K562 (cell line): Measurements from ENCODE around the gene TXNRD1. TPM values are rescaled to one million over a fixed set of nuclear protein-coding genes. Genes with fewer than 3 reads are reported as not detected.
A peak's percentile ranks its signal among the peaks of the same experiment; 100 is the strongest.

ENCODE experiments used
- ARID1B ChIP-seq: fragments of 450-650 bp; IDR thresholded peaks from 2 replicates; pipeline ENCODE4 v1.6.1; 2016; ENCODE audit warnings: antibody characterized with exemption, mild to moderate bottlenecking, inconsistent platforms
- CSDE1 ChIP-seq, 2 experiments: fragments of 450-650 bp; IDR thresholded peaks; 2 replicates each; pipeline ENCODE4 v1.6.1; 2016; ENCODE audit warnings: mild to moderate bottlenecking in 1 of 2
- EP400 ChIP-seq: fragments of 450-650 bp; IDR thresholded peaks from 2 replicates; pipeline ENCODE4 v1.6.1; 2017; ENCODE audit warnings: antibody characterized with exemption, mild to moderate bottlenecking, moderate library complexity
- GTF2E2 ChIP-seq: fragments of 200-800 bp; sonication (Bioruptor generic); IDR thresholded peaks from 2 replicates; pipeline ENCODE4 v1.6.1; 2016; ENCODE audit warnings: missing genetic modification characterization, missing compliant biosample characterization
- MYC ChIP-seq, 2 experiments: fragments of 250-450 bp in 1 of 2; sonication (Bioruptor Pico) in 1 of 2; IDR thresholded peaks; 2 replicates each; pipeline versions ENCODE4 v1.5.1 to v1.6.1; 2012 to 2021; ENCODE audit warnings: low read depth in 2 of 2, borderline replicate concordance in 1 of 2, improper control_type of control experiment in 1 of 2, low read length in 1 of 2, mild to moderate bottlenecking in 1 of 2, moderate library complexity in 1 of 2
- RCOR1 ChIP-seq, 2 experiments: IDR thresholded peaks; 2 replicates each; pipeline ENCODE4 v1.6.1; 2012; ENCODE audit warnings: low read depth in 2 of 2, low read length in 2 of 2, borderline replicate concordance in 1 of 2, improper control_type of control experiment in 1 of 2
- SRSF7 ChIP-seq: fragments of 200-400 bp; formaldehyde crosslinking; optimal IDR thresholded peaks from 2 replicates; pipeline ENCODE3; 2017; ENCODE audit warnings: mild to moderate bottlenecking, low read depth, low read length
- YY1 ChIP-seq, 3 experiments: IDR thresholded peaks; 2 replicates each; pipeline ENCODE4 v1.6.1; 2011; ENCODE audit warnings: low read length in 2 of 3, mild to moderate bottlenecking in 2 of 3, moderate library complexity in 2 of 3, borderline replicate concordance in 1 of 3, control low read depth in 1 of 3, low read depth in 1 of 3; ENCODE audit not compliant: insufficient read depth in 3 of 3, insufficient replicate concordance in 2 of 3, control insufficient read depth in 1 of 3, insufficient read length in 1 of 3; ENCODE audit errors: extremely low read depth in 1 of 3
- ZNF384 ChIP-seq: IDR thresholded peaks from 2 replicates; pipeline ENCODE4 v1.6.1; 2012; ENCODE audit warnings: low read depth, low read length, improper control_type of control experiment
- ZNF584 ChIP-seq: fragments of 200-800 bp; sonication (Bioruptor generic); IDR thresholded peaks from 2 replicates; pipeline ENCODE4 v1.6.1; 2016; ENCODE audit warnings: low read depth, mild to moderate bottlenecking, missing genetic modification characterization, missing compliant biosample characterization
- ZNF76 ChIP-seq: fragments of 250-450 bp; sonication (Bioruptor Pico); IDR thresholded peaks from 2 replicates; pipeline ENCODE4 v1.4.0; 2020; ENCODE audit warnings: mild to moderate bottlenecking, moderate library complexity, borderline replicate concordance
- ZNF785 ChIP-seq: fragments of 250-450 bp; sonication (Bioruptor Pico); IDR thresholded peaks from 2 replicates; pipeline ENCODE4 v1.4.0; 2020; ENCODE audit warnings: mild to moderate bottlenecking
- polyA plus RNA-seq, 8 experiments: library from polyadenylated mRNA; depleted of rRNA in 4 of 8; stranded (reverse) in 5 of 8; unstranded in 3 of 8; fragments of >200 nt; fragmentation: Nextera tagmentation in 2 of 8; fragmentation: Illumina TruSeq in 1 of 8; extraction: Ambion mirVana in 2 of 8; extraction: Trizol in 1 of 8; gene quantifications; 2 replicates each; pipeline versions ENCODE4 v1.2.1 to v1.2.3, GENCODE V29; 2011 to 2014; ENCODE audit warnings: inconsistent platforms in 1 of 8, missing spikeins in 1 of 8
- total RNA-seq, 7 experiments: library from RNA; depleted of rRNA in 6 of 7; stranded (reverse); fragments of >200 nt in 6 of 7; fragmentation: Illumina TruSeq in 2 of 7; extraction: Trizol in 2 of 7; gene quantifications; 2 replicates each; pipeline versions ENCODE4 v1.2.1 to v1.2.3, GENCODE V29; 2011 to 2021; ENCODE audit warnings: low replicate concordance in 1 of 7
- TF ChIP-seq, protein P1 (sequence below): sonication (generic); formaldehyde crosslinking; IDR thresholded peaks from 2 replicates; pipeline ENCODE4 v1.8.0; 2022; ENCODE audit warnings: mild to moderate bottlenecking, low read depth, missing genetic modification reagents
- TF ChIP-seq, protein P2 (sequence below): fragments of 450-650 bp; formaldehyde crosslinking; IDR thresholded peaks from 2 replicates; pipeline ENCODE4 v1.4.0; 2020; ENCODE audit warnings: mild to moderate bottlenecking, moderate library complexity
- TF ChIP-seq, protein P3 (sequence below): fragments of 450-650 bp; IDR thresholded peaks from one replicate; pipeline ENCODE4 v1.6.1; 2018; ENCODE audit warnings: mild to moderate bottlenecking, moderate library complexity; ENCODE audit not compliant: partially characterized antibody
- TF ChIP-seq, protein P4 (sequence below): sonication (generic); formaldehyde crosslinking; IDR thresholded peaks from 2 replicates; pipeline ENCODE4 v1.8.0; 2022; ENCODE audit warnings: mild to moderate bottlenecking, missing genetic modification reagents
- TF ChIP-seq, protein P5 (sequence below): fragments of 250-450 bp; sonication (Bioruptor Pico); IDR thresholded peaks from 2 replicates; pipeline ENCODE4 v1.5.0; 2020; ENCODE audit warnings: mild to moderate bottlenecking

TXNRD1 gene
- total and polyA plus RNA-seq, 9 of the 15 experiments (the other 6 are each of a cell fraction or from before 2014, with no cell fraction given), result 107 to 189 (median 146) TPM

DNA sequence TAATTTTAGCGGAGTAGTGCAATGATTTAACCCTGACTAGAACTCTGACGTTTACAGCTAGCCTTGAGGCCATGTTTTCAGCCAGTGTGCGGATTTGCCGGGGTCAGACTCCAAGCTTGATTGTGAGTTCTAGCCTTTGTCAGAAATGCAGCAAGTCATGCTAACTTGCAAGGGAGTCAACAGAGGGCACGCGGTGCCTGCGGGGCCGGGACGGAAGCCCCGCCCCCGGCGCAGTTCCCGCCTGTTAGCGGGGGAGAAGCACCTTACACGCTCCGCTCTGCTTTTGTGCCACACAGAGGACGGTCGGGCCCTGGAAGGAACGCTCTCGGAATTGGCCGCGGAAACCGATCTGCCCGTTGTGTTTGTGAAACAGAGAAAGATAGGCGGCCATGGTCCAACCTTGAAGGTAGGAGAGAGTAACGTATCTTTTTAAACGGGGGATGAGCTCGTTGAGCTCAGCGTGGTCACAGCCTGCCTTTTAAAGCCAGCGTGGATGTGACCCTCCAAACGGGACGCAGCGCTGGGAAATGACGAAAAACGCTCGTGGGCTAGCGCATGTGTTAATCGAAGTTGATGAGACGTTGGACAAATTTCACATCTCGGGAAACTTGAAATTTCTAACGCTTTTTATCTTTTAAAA is 73.2 kb downstream of the TXNRD1 start (continued):
- peak; percentile 96 for TF ChIP-seq MYC (IDR thresholded peaks at IDR 0.05; ENCODE audit: low read depth, low read length)
- peak; percentile 65 for TF ChIP-seq MYC (CRISPR knock-in tag; IDR thresholded peaks at IDR 0.05; ENCODE audit: borderline replicate concordance, low read depth)
- no peak for TF ChIP-seq ZNF785 (CRISPR knock-in tag)
- no peak; the same call in 1 of the 2 replicates for TF ChIP-seq ARID1B
- TF ChIP-seq, protein P1, sequence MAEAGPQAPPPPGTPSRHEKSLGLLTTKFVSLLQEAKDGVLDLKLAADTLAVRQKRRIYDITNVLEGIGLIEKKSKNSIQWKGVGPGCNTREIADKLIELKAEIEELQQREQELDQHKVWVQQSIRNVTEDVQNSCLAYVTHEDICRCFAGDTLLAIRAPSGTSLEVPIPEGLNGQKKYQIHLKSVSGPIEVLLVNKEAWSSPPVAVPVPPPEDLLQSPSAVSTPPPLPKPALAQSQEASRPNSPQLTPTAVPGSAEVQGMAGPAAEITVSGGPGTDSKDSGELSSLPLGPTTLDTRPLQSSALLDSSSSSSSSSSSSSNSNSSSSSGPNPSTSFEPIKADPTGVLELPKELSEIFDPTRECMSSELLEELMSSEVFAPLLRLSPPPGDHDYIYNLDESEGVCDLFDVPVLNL (CRISPR knock-in tag), result 0 out of 2 replicates have a peak, but pooled peaks have one; percentile 9
- TF ChIP-seq EP400, result peak; percentile 90
- TF ChIP-seq ZNF584, result no peak
- TF ChIP-seq, protein P2, sequence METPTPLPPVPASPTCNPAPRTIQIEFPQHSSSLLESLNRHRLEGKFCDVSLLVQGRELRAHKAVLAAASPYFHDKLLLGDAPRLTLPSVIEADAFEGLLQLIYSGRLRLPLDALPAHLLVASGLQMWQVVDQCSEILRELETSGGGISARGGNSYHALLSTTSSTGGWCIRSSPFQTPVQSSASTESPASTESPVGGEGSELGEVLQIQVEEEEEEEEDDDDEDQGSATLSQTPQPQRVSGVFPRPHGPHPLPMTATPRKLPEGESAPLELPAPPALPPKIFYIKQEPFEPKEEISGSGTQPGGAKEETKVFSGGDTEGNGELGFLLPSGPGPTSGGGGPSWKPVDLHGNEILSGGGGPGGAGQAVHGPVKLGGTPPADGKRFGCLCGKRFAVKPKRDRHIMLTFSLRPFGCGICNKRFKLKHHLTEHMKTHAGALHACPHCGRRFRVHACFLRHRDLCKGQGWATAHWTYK, result no peak
- TF ChIP-seq, protein P3, sequence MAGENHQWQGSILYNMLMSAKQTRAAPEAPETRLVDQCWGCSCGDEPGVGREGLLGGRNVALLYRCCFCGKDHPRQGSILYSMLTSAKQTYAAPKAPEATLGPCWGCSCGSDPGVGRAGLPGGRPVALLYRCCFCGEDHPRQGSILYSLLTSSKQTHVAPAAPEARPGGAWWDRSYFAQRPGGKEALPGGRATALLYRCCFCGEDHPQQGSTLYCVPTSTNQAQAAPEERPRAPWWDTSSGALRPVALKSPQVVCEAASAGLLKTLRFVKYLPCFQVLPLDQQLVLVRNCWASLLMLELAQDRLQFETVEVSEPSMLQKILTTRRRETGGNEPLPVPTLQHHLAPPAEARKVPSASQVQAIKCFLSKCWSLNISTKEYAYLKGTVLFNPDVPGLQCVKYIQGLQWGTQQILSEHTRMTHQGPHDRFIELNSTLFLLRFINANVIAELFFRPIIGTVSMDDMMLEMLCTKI, result no peak
- 0 out of 4 replicates have a peak, but pooled peaks of 1 of the 2 experiments have one; percentile 47 for TF ChIP-seq RCOR1 (IDR thresholded peaks at IDR 0.05; ENCODE audit: borderline replicate concordance in 1 of 2, low read depth in 2 of 2, low read length in 2 of 2)
- TF ChIP-seq ZNF384, result no peak
- peak in 1 of 3 experiments; percentile 83 for TF ChIP-seq YY1 (IDR thresholded peaks at IDR 0.05; ENCODE audit: borderline replicate concordance in 1 of 3, control insufficient read depth in 1 of 3, extremely low read depth in 1 of 3, insufficient read depth in 3 of 3, insufficient read length in 1 of 3, insufficient replicate concordance in 2 of 3, low read depth in 1 of 3, low read length in 2 of 3)
- no peak; the same call in 1 of the 2 replicates for TF ChIP-seq GTF2E2 (tag)
- TF ChIP-seq, protein P4, sequence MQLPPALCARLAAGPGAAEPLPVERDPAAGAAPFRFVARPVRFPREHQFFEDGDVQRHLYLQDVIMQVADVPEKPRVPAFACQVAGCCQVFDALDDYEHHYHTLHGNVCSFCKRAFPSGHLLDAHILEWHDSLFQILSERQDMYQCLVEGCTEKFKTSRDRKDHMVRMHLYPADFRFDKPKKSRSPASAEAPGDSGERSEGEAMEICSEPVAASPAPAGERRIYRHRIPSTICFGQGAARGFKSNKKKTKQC, result peak; percentile 51; the same call in 1 of the 2 replicates
- TF ChIP-seq, protein P5, sequence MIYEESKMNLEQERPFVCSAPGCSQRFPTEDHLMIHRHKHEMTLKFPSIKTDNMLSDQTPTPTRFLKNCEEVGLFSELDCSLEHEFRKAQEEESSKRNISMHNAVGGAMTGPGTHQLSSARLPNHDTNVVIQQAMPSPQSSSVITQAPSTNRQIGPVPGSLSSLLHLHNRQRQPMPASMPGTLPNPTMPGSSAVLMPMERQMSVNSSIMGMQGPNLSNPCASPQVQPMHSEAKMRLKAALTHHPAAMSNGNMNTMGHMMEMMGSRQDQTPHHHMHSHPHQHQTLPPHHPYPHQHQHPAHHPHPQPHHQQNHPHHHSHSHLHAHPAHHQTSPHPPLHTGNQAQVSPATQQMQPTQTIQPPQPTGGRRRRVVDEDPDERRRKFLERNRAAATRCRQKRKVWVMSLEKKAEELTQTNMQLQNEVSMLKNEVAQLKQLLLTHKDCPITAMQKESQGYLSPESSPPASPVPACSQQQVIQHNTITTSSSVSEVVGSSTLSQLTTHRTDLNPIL, result no peak
- TF ChIP-seq ZNF76 (CRISPR knock-in tag), result no peak
- TF ChIP-seq SRSF7, result no peak
- TF ChIP-seq CSDE1 (IDR thresholded peaks at IDR 0.05), result no peak
